H1 (cell line): ENCODE data around the gene TSGA10IP. TPM values are rescaled to one million over a fixed set of nuclear protein-coding genes. Genes with fewer than 3 reads are reported as not detected.

ENCODE experiments used
- CTCF ChIA-PET: fragments of 300-600 bp; sonication (Branson Sonifier 250); formaldehyde crosslinking; loops from one replicate; lab custom pipeline; 2021; ENCODE audit not compliant: partially characterized antibody; lab: Charles Lee
- POLR2A ChIA-PET: fragments of 300-600 bp; sonication (Branson Sonifier 250); formaldehyde crosslinking; loops from one replicate; lab custom pipeline; 2021; ENCODE audit warnings: inconsistent platforms; ENCODE audit not compliant: partially characterized antibody; lab: Charles Lee
- DNase-seq, 2 experiments: peaks; one replicate each; pipeline versions ENCODE4 v3.0.0 to v3.0.0-alpha.2; 2010 to 2022; ENCODE audit warnings: low spot score in 2 of 2, low read depth in 1 of 2, mixed read lengths in 1 of 2
- FAIRE-seq: peaks from 2 replicates; lab custom pipeline; 2011; peaks lifted over from hg19 to GRCh38; lab: Jason Lieb, UNC
- H2AFZ ChIP-seq: 2 replicates; pipeline ENCODE4 v1.8.1; 2012; ENCODE audit warnings: low read length, inconsistent platforms
- H2AK5ac ChIP-seq: 2 replicates; pipeline ENCODE4 v1.6.1; 2013; ENCODE audit warnings: low read depth, low read length
- H2BK120ac ChIP-seq: replicated peaks from 2 replicates; pipeline ENCODE3; 2013; ENCODE audit warnings: low read depth, low read length, inconsistent platforms
- H2BK12ac ChIP-seq: 2 replicates; pipeline ENCODE4 v1.6.1; 2013; ENCODE audit warnings: low read depth, low read length
- H2BK15ac ChIP-seq: 2 replicates; pipeline ENCODE4 v1.6.1; 2013; ENCODE audit warnings: low read length
- H2BK20ac ChIP-seq: 2 replicates; pipeline ENCODE4 v1.6.1; 2013; ENCODE audit warnings: low read length
- H2BK5ac ChIP-seq: 2 replicates; pipeline ENCODE4 v1.6.1; 2013; ENCODE audit warnings: low read depth, low read length
- H3K14ac ChIP-seq: 2 replicates; pipeline ENCODE4 v1.6.1; 2013; ENCODE audit warnings: inconsistent platforms; ENCODE audit not compliant: insufficient read length
- H3K18ac ChIP-seq: 2 replicates; pipeline ENCODE4 v1.6.1; 2013; ENCODE audit warnings: low read length; ENCODE audit errors: extremely low read depth
- H3K23ac ChIP-seq: 2 replicates; pipeline ENCODE4 v1.6.1; 2013; ENCODE audit warnings: inconsistent platforms; ENCODE audit not compliant: insufficient read length
- H3K23me2 ChIP-seq: 2 replicates; pipeline ENCODE4 v1.6.1; 2013; ENCODE audit warnings: low read depth, low read length
- H3K27ac ChIP-seq: 2 replicates; pipeline ENCODE4 v1.6.1; 2011; ENCODE audit warnings: low read depth, low read length, inconsistent platforms
- H3K27me3 ChIP-seq, 4 experiments: replicated peaks in 1 of 4; 1 replicate in 1 of 4; 2 replicates in 3 of 4; pipeline versions ENCODE4 v1.6.1 to v1.8.1; 2011 to 2013; ENCODE audit warnings: low read length in 3 of 4, mild to moderate bottlenecking in 3 of 4, inconsistent platforms in 2 of 4, mixed read lengths in 2 of 4, moderate library complexity in 1 of 4; ENCODE audit not compliant: control insufficient read depth in 3 of 4, insufficient read depth in 3 of 4; ENCODE audit errors: extremely low read depth in 1 of 4
- H3K36me3 ChIP-seq, 4 experiments: 2 replicates each; pipeline versions ENCODE4 v1.6.1 to v1.8.1; 2011 to 2013; ENCODE audit warnings: mild to moderate bottlenecking in 4 of 4, low read length in 3 of 4, moderate library complexity in 2 of 4, control low read depth in 1 of 4, inconsistent platforms in 1 of 4; ENCODE audit not compliant: insufficient read depth in 4 of 4, control insufficient read depth in 2 of 4
- H3K4ac ChIP-seq: replicated peaks from 2 replicates; pipeline ENCODE3; 2013; ENCODE audit warnings: low read length, low read depth, mixed read lengths, inconsistent platforms; ENCODE audit not compliant: insufficient read length
- H3K4me1 ChIP-seq, 4 experiments: replicated peaks in 1 of 4; 1 replicate in 1 of 4; 2 replicates in 3 of 4; pipeline versions ENCODE4 v1.6.1 to v1.8.1; 2011 to 2013; ENCODE audit warnings: low read length in 3 of 4, inconsistent platforms in 2 of 4, mixed read lengths in 1 of 4; ENCODE audit not compliant: insufficient read depth in 4 of 4, control insufficient read depth in 3 of 4
- H3K4me2 ChIP-seq, 2 experiments: 2 replicates each; pipeline versions ENCODE4 v1.6.1 to v1.8.1; 2011 to 2013; ENCODE audit warnings: low read depth in 2 of 2, low read length in 2 of 2, control low read depth in 1 of 2, inconsistent platforms in 1 of 2, mild to moderate bottlenecking in 1 of 2; ENCODE audit not compliant: insufficient read depth in 1 of 2
- H3K4me3 ChIP-seq, 4 experiments: fragments of 200-600, 300-600 bp in 1 of 4; sonication (generic), shearing (Covaris generic), sonication (Bioruptor Twin) in 1 of 4; 2 replicates each; pipeline versions ENCODE4 v1.5.1 to v1.8.1; 2011 to 2016; ENCODE audit warnings: low read length in 4 of 4, low read depth in 3 of 4, control low read depth in 2 of 4, inconsistent platforms in 2 of 4, mild to moderate bottlenecking in 2 of 4, mixed read lengths in 1 of 4, moderate library complexity in 1 of 4; ENCODE audit not compliant: insufficient read depth in 2 of 4; ENCODE audit errors: extremely low read depth in 1 of 4
- H3K56ac ChIP-seq: replicated peaks from 2 replicates; pipeline ENCODE3; 2013; ENCODE audit warnings: low read depth, mild to moderate bottlenecking, mixed read lengths, low read length, inconsistent platforms; ENCODE audit not compliant: insufficient read length
- H3K79me1 ChIP-seq: 2 replicates; pipeline ENCODE4 v1.6.1; 2013; ENCODE audit warnings: low read depth, low read length, control low read depth
- H3K79me2 ChIP-seq, 2 experiments: 2 replicates each; pipeline versions ENCODE4 v1.6.1 to v1.8.1; 2012 to 2013; ENCODE audit warnings: low read length in 2 of 2, mild to moderate bottlenecking in 2 of 2, inconsistent platforms in 1 of 2; ENCODE audit not compliant: insufficient read depth in 2 of 2, control insufficient read depth in 1 of 2
- H3K9ac ChIP-seq, 4 experiments: replicated peaks in 1 of 4; 1 replicate in 1 of 4; 2 replicates in 3 of 4; pipeline versions ENCODE4 v1.6.1 to v1.8.1; 2011 to 2013; ENCODE audit warnings: low read depth in 3 of 4, low read length in 3 of 4, control low read depth in 2 of 4, mild to moderate bottlenecking in 2 of 4, moderate library complexity in 2 of 4, inconsistent platforms in 1 of 4; ENCODE audit errors: extremely low read depth in 1 of 4
- H3K9me3 ChIP-seq, 2 experiments: 2 replicates each; pipeline versions ENCODE4 v1.6.1 to v1.8.1; 2012 to 2013; ENCODE audit warnings: mild to moderate bottlenecking in 2 of 2, moderate library complexity in 2 of 2, control low read depth in 1 of 2, inconsistent platforms in 1 of 2, low read depth in 1 of 2, low read length in 1 of 2, mixed read lengths in 1 of 2; ENCODE audit not compliant: insufficient read depth in 2 of 2
- H4K20me1 ChIP-seq, 2 experiments: replicated peaks in 1 of 2; 2 replicates each; pipeline versions ENCODE3 to v1.8.1; 2011 to 2013; ENCODE audit warnings: inconsistent platforms in 2 of 2, low read length in 2 of 2, mild to moderate bottlenecking in 1 of 2; ENCODE audit not compliant: insufficient read depth in 2 of 2, control insufficient read depth in 1 of 2
- H4K5ac ChIP-seq: 2 replicates; pipeline ENCODE4 v1.6.1; 2013; ENCODE audit warnings: low read length, low read depth, mixed read lengths, inconsistent platforms; ENCODE audit not compliant: insufficient read length
- H4K8ac ChIP-seq: 2 replicates; pipeline ENCODE4 v1.8.0; 2013; ENCODE audit warnings: mild to moderate bottlenecking, moderate library complexity, low read length, inconsistent platforms; ENCODE audit not compliant: insufficient read depth; ENCODE audit errors: extremely low read depth
- H4K91ac ChIP-seq: replicated peaks from 2 replicates; pipeline ENCODE3; 2013; ENCODE audit warnings: low read length, mixed read lengths, inconsistent platforms; ENCODE audit not compliant: insufficient read length
- BRCA1 ChIP-seq: IDR thresholded peaks from 2 replicates; pipeline ENCODE4 v1.6.1; 2012; ENCODE audit warnings: low read depth, low read length, improper control_type of control experiment
- FOSL1 ChIP-seq: IDR thresholded peaks from 2 replicates; pipeline ENCODE4 v1.6.1; 2011; ENCODE audit warnings: mild to moderate bottlenecking, low read depth, low read length, moderate library complexity; ENCODE audit not compliant: insufficient read depth
- HDAC2 ChIP-seq, 2 experiments: fragments of 300-600 bp in 1 of 2; sonication (generic) in 1 of 2; IDR thresholded peaks; 2 replicates each; pipeline ENCODE4 v1.6.1; 2011 to 2012; ENCODE audit warnings: low read depth in 2 of 2, low read length in 2 of 2, mild to moderate bottlenecking in 2 of 2, moderate library complexity in 2 of 2, borderline replicate concordance in 1 of 2, inconsistent platforms in 1 of 2
- NRF1 ChIP-seq: IDR thresholded peaks from 2 replicates; pipeline ENCODE4 v1.6.1; 2011; ENCODE audit warnings: mild to moderate bottlenecking, low read depth, low read length, improper control_type of control experiment
- SUZ12 ChIP-seq: fragments of 200-600 bp; sonication (generic); IDR thresholded peaks from 2 replicates; pipeline ENCODE4 v1.6.1; 2012; ENCODE audit warnings: mild to moderate bottlenecking, inconsistent platforms, low read length, moderate library complexity, mixed read lengths
- TBP ChIP-seq: IDR thresholded peaks from 2 replicates; pipeline ENCODE4 v1.6.1; 2011; ENCODE audit warnings: low read depth, low read length, improper control_type of control experiment
- TCF12 ChIP-seq: IDR thresholded peaks from 2 replicates; pipeline ENCODE4 v1.6.1; 2011; ENCODE audit warnings: low read depth, mild to moderate bottlenecking, low read length
- YY1 ChIP-seq: IDR thresholded peaks from 2 replicates; pipeline ENCODE4 v1.6.1; 2011; ENCODE audit warnings: low read depth, mild to moderate bottlenecking, low read length
- WGBS, 2 experiments: shearing (Covaris generic) in 1 of 2; methylation state at CpG; one replicate each; pipeline versions ENCODE4 v1.1.6 to v1.1.7; 2013 to 2015; ENCODE audit warnings: low lambda C conversion rate in 2 of 2, mixed read lengths in 2 of 2, inconsistent platforms in 1 of 2, low coverage in 1 of 2, missing lambda C conversion rate in 1 of 2; ENCODE audit not compliant: insufficient replicate concordance in 2 of 2, insufficient coverage in 1 of 2, insufficient read length in 1 of 2; ENCODE audit errors: extremely low coverage in 1 of 2, missing lambda C conversion rate in 1 of 2; 5-methylcytosine and 5-hydroxymethylcytosine counted together
- polyA plus RNA-seq, 7 experiments: library from polyadenylated mRNA; depleted of rRNA in 3 of 7; stranded (reverse) in 5 of 7; unstranded in 2 of 7; fragments of >200 nt in 5 of 7; fragments of 200-250 nt in 2 of 7; gene quantifications; 1 replicate in 5 of 7; 2 replicates in 1 of 7; 4 replicates in 1 of 7; pipeline versions ENCODE4 v1.2.1 to v1.2.3, GENCODE V29; 2011 to 2013; ENCODE audit warnings: missing spikeins in 2 of 7, mixed read lengths in 2 of 7
- total RNA-seq: library from RNA; stranded (reverse); fragmentation: NEBNext Ultra II Directional; extraction: Animal tissue kit (Norgen Biotek cat#: 25700); gene quantifications from 2 replicates; pipeline ENCODE4 v1.2.1, GENCODE V29; 2021
- TF ChIP-seq, protein P1 (sequence below): IDR thresholded peaks from 2 replicates; pipeline ENCODE4 v1.6.1; 2011; ENCODE audit warnings: low read depth, mild to moderate bottlenecking, low read length; ENCODE audit not compliant: insufficient read depth
- TF ChIP-seq, protein P2 (sequence below): IDR thresholded peaks from 2 replicates; pipeline ENCODE4 v1.6.1; 2011; ENCODE audit warnings: low read length, improper control_type of control experiment

Gene TSGA10IP
- total and polyA plus RNA-seq, 2 of the 8 experiments (the other 6 are each of a cell fraction or from before 2014, with no cell fraction given): 1.9 to 6.0 TPM

- Histone ChIP-seq H3K36me3 (peaks cover 0 to 10% (median 4%) of the 10 kb centered on the region in 4 experiments; a peak in 5 of 8 replicates), H2BK120ac (no peak overlapping the region), H3K9ac (no peak overlapping the region), H4K91ac (no peak overlapping the region), H3K4ac (no peak overlapping the region), H2BK5ac (no peak overlapping the region), H3K79me2 (peaks cover 0 to 1% of the 10 kb centered on the region in 2 experiments; a peak in 2 of 4 replicates), H3K56ac (no peak overlapping the region), H3K14ac (no peak overlapping the region), H3K4me1 (peaks cover 0 to 20% (median 9%) of the 10 kb centered on the region in 4 experiments; a peak in 5 of 7 replicates), H3K4me2 (no peak overlapping the region), H2BK20ac (peak overlapping the region; percentile 86; the same call in 1 of the 2 replicates), H2BK15ac (no peak overlapping the region), H3K9me3 (no peaks in the 10 kb centered on the region), H3K23me2 (peaks cover 2% of the 10 kb centered on the region; the same call in 1 of the 2 replicates), H3K27ac (no peak overlapping the region), H3K23ac (no peak overlapping the region), H3K79me1 (peaks cover 5% of the 10 kb centered on the region), H2AFZ (no peak overlapping the region), H3K18ac (no peak overlapping the region), H3K4me3 (no peak overlapping the region), H2AK5ac (no peak overlapping the region), H2BK12ac (no peak overlapping the region; the same call in 1 of the 2 replicates), H3K27me3 (peaks cover 6 to 26% (median 24%) of the 10 kb centered on the region in 4 experiments), H4K20me1 (peaks cover 0 to 4% of the 10 kb centered on the region in 2 experiments), H4K5ac (no peak overlapping the region), H4K8ac (peak overlapping the region; percentile 40)
- no peak for DNase-seq
- WGBS, 2 experiments: 70% methylated on average over 10 of the region's 10 CpGs; no CpG with 5 or more reads in 1 of the 2 experiments
- ChIA-PET CTCF (interaction anchor here (0.6 to 6.4 kb wide), 17 partner anchors 14 to 675 kb away, joined by 3 to 35 read pairs (median 4); partner anchors contain the start of genes CCDC85B, DPF2 and FIBP), POLR2A (interaction anchor here (0.6 to 1.8 kb wide), 9 partner anchors 11 to 296 kb away, joined by 3 to 4 read pairs (median 4); partner anchors contain the start of genes CATSPER1 and MUS81)
- FAIRE-seq: no peak
- TF ChIP-seq BRCA1 (no peak), YY1 (no peak), NRF1 (no peak), TBP (no peak), HDAC2 (IDR thresholded peaks at IDR 0.05; ENCODE audit: borderline replicate concordance in 1 of 2, low read depth in 2 of 2, low read length in 2 of 2) (no peak), SUZ12 (no peak), TCF12 (no peak), FOSL1 (no peak)
- TF ChIP-seq, protein P1, sequence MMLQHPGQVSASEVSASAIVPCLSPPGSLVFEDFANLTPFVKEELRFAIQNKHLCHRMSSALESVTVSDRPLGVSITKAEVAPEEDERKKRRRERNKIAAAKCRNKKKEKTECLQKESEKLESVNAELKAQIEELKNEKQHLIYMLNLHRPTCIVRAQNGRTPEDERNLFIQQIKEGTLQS: no peak
- TF ChIP-seq, protein P2, sequence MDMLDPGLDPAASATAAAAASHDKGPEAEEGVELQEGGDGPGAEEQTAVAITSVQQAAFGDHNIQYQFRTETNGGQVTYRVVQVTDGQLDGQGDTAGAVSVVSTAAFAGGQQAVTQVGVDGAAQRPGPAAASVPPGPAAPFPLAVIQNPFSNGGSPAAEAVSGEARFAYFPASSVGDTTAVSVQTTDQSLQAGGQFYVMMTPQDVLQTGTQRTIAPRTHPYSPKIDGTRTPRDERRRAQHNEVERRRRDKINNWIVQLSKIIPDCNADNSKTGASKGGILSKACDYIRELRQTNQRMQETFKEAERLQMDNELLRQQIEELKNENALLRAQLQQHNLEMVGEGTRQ: no peak
Observed at GRCh38 chr11:66008468-66009101, 63.3 kb downstream of the TSGA10IP start.
